GM19035 (cell line): ENCODE data around the gene NCBP3.
"Not testable (repeated sequence)": the region's sequence is repeated elsewhere in the genome, so short reads cannot be mapped to it uniquely, and the experiment has no call there.

Source experiments
- ATAC-seq: cut with Tn5 transposase; IDR thresholded peaks from one replicate; pipeline ENCODE4 v1.9.1; 2021; ENCODE audit not compliant: unreplicated experiment

Gene NCBP3

GRCh38 chr17:3847165-3847670 is 1.2 kb upstream of the NCBP3 start:
- no peak for ATAC-seq

GRCh38 chr17:3846437-3847164 is 555 bp upstream of the NCBP3 start:
- no peak for ATAC-seq

GRCh38 chr17:3845291-3845620 is 790 bp downstream of the NCBP3 start:
- ATAC-seq, result peak; percentile 6

GRCh38 chr17:3844556-3844955 is 1.5 kb downstream of the NCBP3 start:
- ATAC-seq, result not testable (repeated sequence)

- no peak for ATAC-seq
Measured at GRCh38 chr17:3843935-3844516, 2.0 kb downstream of the NCBP3 start.

GRCh38 chr17:3838206-3838605 is 7.8 kb downstream of the NCBP3 start:
- ATAC-seq, result no peak

GRCh38 chr17:3836551-3836950 is 9.5 kb downstream of the NCBP3 start:
- ATAC-seq, result no peak

GRCh38 chr17:3835410-3836229 is 10.4 kb downstream of the NCBP3 start:
- no peak for ATAC-seq

- no peak for ATAC-seq
Measured at GRCh38 chr17:3834811-3835210, 11.2 kb downstream of the NCBP3 start.

- ATAC-seq, result no peak
Measured at GRCh38 chr17:3828852-3829232, 17.2 kb downstream of the NCBP3 start.

- no peak for ATAC-seq
Measured at GRCh38 chr17:3828151-3828851, 17.7 kb downstream of the NCBP3 start.

- ATAC-seq, result no peak
Measured at GRCh38 chr17:3827124-3827773, 18.8 kb downstream of the NCBP3 start.

GRCh38 chr17:3826191-3826590 is 19.9 kb downstream of the NCBP3 start:
- ATAC-seq, result no peak

- no peak for ATAC-seq
Measured at GRCh38 chr17:3821101-3821500, 24.9 kb downstream of the NCBP3 start.

GRCh38 chr17:3818786-3819185 is 27.3 kb downstream of the NCBP3 start:
- ATAC-seq, result no peak

- ATAC-seq, result no peak
Measured at GRCh38 chr17:3817851-3818605, 28.0 kb downstream of the NCBP3 start.

GRCh38 chr17:3815925-3816324 is 30.1 kb downstream of the NCBP3 start:
- ATAC-seq, result no peak

- ATAC-seq, result no peak
Measured at GRCh38 chr17:3815122-3815521, 30.9 kb downstream of the NCBP3 start.

- ATAC-seq, result no peak
Measured at GRCh38 chr17:3814361-3814760, 31.7 kb downstream of the NCBP3 start.

GRCh38 chr17:3813171-3813570 is 32.9 kb downstream of the NCBP3 start:
- ATAC-seq, result no peak
